Thyroid gland (tissue), 4 donors: ENCODE measurements around the gene AK8.

Experiments used
- POLR2A ChIP-seq, 2 donors: fragments of 450-650 bp; IDR thresholded peaks; one replicate each; pipeline ENCODE4 v1.6.1; 2017; ENCODE audit warnings: antibody characterized with exemption in 2 of 2, mild to moderate bottlenecking in 2 of 2, moderate library complexity in 1 of 2
- TF ChIP-seq, protein P1 (sequence below), 6 experiments: fragments of 200-600 bp in 3 of 6; fragments of 450-650 bp in 3 of 6; sonication (generic) in 3 of 6; IDR thresholded peaks; one replicate each; pipeline ENCODE4 v1.5.1; 2016 to 2019; ENCODE audit warnings: antibody characterized with exemption in 6 of 6, mild to moderate bottlenecking in 2 of 6, inconsistent platforms in 1 of 6, moderate library complexity in 1 of 6

DNA sequence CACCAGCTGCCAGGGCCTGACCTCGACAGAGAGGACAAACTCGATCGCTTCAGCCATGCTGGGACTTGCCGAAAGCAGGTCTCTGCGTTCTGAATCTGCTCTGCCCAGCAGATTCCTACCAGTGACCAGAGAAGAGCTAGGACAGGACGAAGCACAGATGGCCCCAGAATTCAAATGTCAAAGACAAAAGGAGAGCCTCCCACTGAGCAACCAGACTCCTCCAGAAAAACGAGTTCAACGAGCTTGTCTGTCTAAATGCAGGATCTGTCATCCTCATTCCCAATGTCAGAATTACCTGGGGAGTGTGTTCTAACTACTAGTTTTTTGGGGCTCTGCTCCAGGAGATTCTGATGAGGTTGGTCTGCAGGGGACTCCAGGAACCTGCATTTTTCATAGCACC is 13.4 kb downstream of the AK8 start:
- TF ChIP-seq, protein P1, sequence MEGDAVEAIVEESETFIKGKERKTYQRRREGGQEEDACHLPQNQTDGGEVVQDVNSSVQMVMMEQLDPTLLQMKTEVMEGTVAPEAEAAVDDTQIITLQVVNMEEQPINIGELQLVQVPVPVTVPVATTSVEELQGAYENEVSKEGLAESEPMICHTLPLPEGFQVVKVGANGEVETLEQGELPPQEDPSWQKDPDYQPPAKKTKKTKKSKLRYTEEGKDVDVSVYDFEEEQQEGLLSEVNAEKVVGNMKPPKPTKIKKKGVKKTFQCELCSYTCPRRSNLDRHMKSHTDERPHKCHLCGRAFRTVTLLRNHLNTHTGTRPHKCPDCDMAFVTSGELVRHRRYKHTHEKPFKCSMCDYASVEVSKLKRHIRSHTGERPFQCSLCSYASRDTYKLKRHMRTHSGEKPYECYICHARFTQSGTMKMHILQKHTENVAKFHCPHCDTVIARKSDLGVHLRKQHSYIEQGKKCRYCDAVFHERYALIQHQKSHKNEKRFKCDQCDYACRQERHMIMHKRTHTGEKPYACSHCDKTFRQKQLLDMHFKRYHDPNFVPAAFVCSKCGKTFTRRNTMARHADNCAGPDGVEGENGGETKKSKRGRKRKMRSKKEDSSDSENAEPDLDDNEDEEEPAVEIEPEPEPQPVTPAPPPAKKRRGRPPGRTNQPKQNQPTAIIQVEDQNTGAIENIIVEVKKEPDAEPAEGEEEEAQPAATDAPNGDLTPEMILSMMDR (IDR thresholded peaks at IDR 0.05) = no peak
- TF ChIP-seq POLR2A (IDR thresholded peaks at IDR 0.05) = no peak
